Fibroblast of pulmonary artery (primary cell): ENCODE results near the gene PRRT1B.

ENCODE experiments used
- DNase-seq: peaks from one replicate; pipeline ENCODE4 v3.0.0-alpha.2; 2010; ENCODE audit warnings: low read depth
- H3K4me3 ChIP-seq: replicated peaks from 2 replicates; pipeline ENCODE4 v1.5.1; 2011; ENCODE audit warnings: low read depth, mild to moderate bottlenecking, control low read depth, low read length, moderate library complexity
- CTCF ChIP-seq: IDR thresholded peaks from 2 replicates; pipeline ENCODE4 v1.5.1; 2011; ENCODE audit warnings: mild to moderate bottlenecking, control low read depth, low read length, inconsistent platforms; ENCODE audit errors: missing control alignments

The PRRT1B gene

GRCh38 chr9:131582466-131583336 lies 37.4 kb downstream of the PRRT1B start:
- DNase-seq, result no peak
- H3K4me3 ChIP-seq, result no peak overlapping the region
- TF ChIP-seq CTCF, result no peak

DNA sequence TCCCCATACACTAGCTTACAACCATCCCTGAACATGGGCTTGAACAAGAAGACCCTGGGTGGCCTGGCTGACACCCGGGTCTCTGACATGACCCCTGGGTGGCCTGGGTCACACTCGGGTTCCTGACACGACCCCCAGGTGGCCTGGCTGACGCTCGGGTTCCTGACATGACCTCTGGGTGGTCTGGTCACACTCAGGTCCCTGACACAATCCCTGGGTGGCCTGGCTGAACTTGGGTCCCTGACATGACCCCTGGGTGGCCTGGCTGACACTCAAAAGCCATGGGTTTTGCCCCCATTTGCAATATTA lies 38.0 kb downstream of the PRRT1B start:
- H3K4me3 ChIP-seq, result no peak overlapping the region
- no peak for TF ChIP-seq CTCF
- no peak for DNase-seq

DNA sequence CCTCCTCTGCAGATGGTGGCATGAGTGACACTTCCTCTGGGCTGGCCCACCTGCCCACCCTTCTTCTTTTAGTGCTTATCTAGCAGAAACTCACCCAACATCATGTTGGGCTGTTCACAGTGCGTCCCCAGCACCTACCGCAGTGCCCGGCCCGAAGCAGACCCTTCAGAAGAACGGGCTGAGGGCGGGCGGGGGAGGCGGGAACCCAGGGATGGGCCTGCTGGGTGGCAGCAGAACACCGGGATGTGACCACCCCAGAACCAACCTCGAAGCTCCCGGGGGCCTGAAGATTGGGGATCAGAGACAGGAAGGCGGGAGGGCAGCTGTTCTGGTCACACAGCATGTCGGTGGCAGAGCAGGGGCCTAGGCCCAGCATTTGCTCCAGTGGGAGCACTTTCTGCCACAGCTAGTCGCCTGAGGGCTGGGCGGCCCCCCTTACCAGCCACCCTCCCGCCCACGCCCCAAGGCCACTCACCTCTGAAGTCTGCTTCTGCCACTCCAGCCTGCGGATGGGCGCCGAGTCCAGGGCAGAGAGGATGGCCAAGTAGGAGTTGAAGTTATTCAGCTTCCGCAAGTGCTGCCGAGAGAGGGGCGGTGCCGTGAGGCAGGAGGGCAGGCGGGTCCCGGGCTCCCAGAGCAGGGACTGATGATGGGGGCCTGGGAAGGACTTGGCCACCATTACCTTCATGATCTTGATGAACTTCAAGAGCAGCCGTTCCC lies 38.7 kb downstream of the PRRT1B start:
- DNase-seq, result no peak
- no peak for TF ChIP-seq CTCF
- no peak overlapping the region for H3K4me3 ChIP-seq

GRCh38 chr9:131584858-131585257 lies 39.5 kb downstream of the PRRT1B start:
- TF ChIP-seq CTCF, result no peak
- DNase-seq, result no peak
- H3K4me3 ChIP-seq, result no peak overlapping the region

GRCh38 chr9:131585375-131585774 lies 40.1 kb downstream of the PRRT1B start:
- peak; percentile 18 for DNase-seq
- no peak overlapping the region for H3K4me3 ChIP-seq
- TF ChIP-seq CTCF, result no peak

DNA sequence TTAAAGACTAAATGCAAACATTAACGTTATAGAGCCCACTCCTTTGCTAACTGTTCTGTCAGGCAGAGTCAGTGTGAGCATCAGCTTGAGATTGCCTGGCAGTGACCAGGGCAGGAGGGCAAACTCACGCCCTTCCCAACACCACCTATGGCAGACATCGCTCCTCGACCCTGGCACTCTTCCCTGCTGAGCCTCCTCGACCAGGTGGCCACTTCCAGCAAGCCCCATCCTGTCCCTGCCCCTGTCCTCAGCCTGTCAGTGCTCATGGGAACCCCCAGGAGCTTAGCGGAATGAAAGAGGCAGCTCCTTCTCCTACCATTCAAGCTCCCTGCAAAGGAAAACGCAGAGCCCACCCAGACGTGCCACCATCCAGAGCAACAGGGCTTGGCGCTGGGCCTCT lies 42.0 kb downstream of the PRRT1B start:
- DNase-seq, result no peak
- no peak for TF ChIP-seq CTCF
- H3K4me3 ChIP-seq, result no peak overlapping the region
